Testis (tissue), 3 donors: Measurements from ENCODE around the gene RTN4RL1. TPM values are rescaled to one million over a fixed set of nuclear protein-coding genes. Genes with fewer than 3 reads are reported as not detected.
A peak's percentile ranks its signal among the peaks of the same experiment; 100 is the strongest.

Experiments
- DNase-seq: peaks from one replicate; pipeline ENCODE4 v3.0.0-alpha.2; 2019
- H3K27ac ChIP-seq, 2 donors: fragments of 200-600 bp; sonication (generic); one replicate each; pipeline ENCODE4 v1.5.1; 2019
- H3K27me3 ChIP-seq: fragments of 200-600 bp; sonication (generic); one replicate; pipeline ENCODE4 v1.5.1; 2019
- H3K36me3 ChIP-seq: fragments of 200-600 bp; sonication (generic); one replicate; pipeline ENCODE4 v1.5.1; 2017; ENCODE audit warnings: low read depth; ENCODE audit errors: missing control alignments
- H3K4me1 ChIP-seq: fragments of 200-600 bp; sonication (generic); one replicate; pipeline ENCODE4 v1.5.1; 2019
- H3K4me3 ChIP-seq, 2 donors: fragments of 200-600 bp; sonication (generic); one replicate each; pipeline ENCODE4 v1.5.1; 2017 to 2019
- H3K9me3 ChIP-seq: fragments of 200-600 bp; sonication (generic); one replicate; pipeline ENCODE4 v1.5.1; 2017
- POLR2A ChIP-seq: fragments of 450-650 bp; IDR thresholded peaks from one replicate; pipeline ENCODE4 v1.6.1; 2017; ENCODE audit warnings: antibody characterized with exemption, mild to moderate bottlenecking, moderate library complexity
- WGBS, 2 donors: methylation state at CpG; one replicate each; pipeline ENCODE4 v1.1.5; 2018; 5-methylcytosine and 5-hydroxymethylcytosine counted together
- intact Hi-C: fragments of 100-400 bp; cut with DNase I; formaldehyde crosslinking; loops from one replicate; pipeline ENCODE4 v1.15.1; 2023; ENCODE audit warnings: low total_unique reads
- polyA plus RNA-seq: library from polyadenylated mRNA; stranded (reverse); fragments of 350-450 nt; fragmentation: Illumina TruSeq; extraction: RNeasy Lipid Tissue Mini Kit (QIAGEN cat#74804); gene quantifications from one replicate; pipeline ENCODE4 v1.2.3, GENCODE V29; 2014; ENCODE audit warnings: low read depth, low replicate concordance; ENCODE audit not compliant: insufficient read depth
- total RNA-seq, 2 donors: library from RNA; depleted of rRNA; stranded (reverse); fragments of >200 nt; gene quantifications; one replicate each; pipeline ENCODE4 v1.2.3, GENCODE V29; 2016
- TF ChIP-seq, protein P1 (sequence below), 3 experiments: fragments of 450-650 bp in 2 of 3; fragments of 200-600 bp in 1 of 3; sonication (generic) in 1 of 3; IDR thresholded peaks; one replicate each; pipeline ENCODE4 v1.5.1; 2016 to 2019; ENCODE audit warnings: antibody characterized with exemption in 3 of 3, mild to moderate bottlenecking in 2 of 3, moderate library complexity in 1 of 3

The RTN4RL1 gene
- total and polyA plus RNA-seq, 3 donors from 2014 or later = 1.7 to 1.8 (median 1.8) TPM

DNA sequence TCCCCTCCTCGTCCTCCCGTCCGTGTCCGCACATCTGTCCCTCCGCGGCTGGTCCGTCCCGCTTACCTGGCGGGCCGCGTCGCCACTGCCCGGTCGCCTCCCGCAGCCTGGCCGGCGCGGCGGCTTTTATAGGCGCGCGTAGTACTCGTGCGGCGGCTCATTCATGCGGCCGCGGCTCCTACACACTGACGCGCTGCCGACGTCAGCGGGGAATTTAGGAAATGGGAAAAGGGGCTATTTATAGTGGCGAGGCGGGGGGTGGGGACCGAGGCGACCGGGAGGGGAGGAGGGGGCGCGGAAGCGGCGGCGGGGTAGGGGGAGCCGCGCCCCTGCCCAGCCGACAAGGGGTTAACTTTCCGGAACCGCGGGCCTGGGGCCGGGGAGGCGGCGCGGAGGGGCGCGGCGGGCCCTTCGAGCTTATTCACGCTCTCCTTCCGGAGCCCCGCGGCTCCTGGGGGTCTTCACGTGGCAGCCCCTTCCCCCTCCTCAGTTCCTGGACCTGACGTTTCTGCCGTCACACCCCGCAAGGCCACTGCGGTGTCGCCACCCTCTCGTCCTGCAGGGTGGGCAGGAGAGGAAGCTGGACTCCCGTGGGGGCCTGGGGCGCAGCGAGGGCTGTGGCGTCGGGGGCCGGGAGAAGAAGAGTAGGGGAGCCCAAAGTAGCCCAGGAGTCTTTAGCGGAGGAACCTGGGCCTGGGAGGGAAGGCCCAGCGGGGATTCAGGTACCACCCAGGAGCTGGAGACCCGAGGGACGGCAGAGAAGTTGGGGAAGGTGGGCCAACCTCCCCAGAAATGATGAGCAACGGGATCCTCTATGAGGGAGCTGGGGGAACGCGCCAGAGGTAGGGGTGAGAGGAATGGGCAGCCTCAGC, 26.2 kb upstream of the RTN4RL1 start:
- Histone ChIP-seq H3K27ac (peak overlapping the region; percentile 29 to 36), H3K4me3 (peak overlapping the region; percentile 59 to 75), H3K27me3 (no peaks in the 10 kb centered on the region), H3K4me1 (peaks cover 13% of the 10 kb centered on the region), H3K9me3 (no peaks in the 10 kb centered on the region), H3K36me3 (no peaks in the 10 kb centered on the region)
- intact Hi-C loops = loop anchor here (5.0 kb wide), 1 partner anchor 301 kb away; no protein-coding TSS in a partner anchor
- 11 to 27% methylated on average over 27 to 63 of the region's 81 CpGs for WGBS, 2 donors
- no peak for DNase-seq
- TF ChIP-seq, protein P1, sequence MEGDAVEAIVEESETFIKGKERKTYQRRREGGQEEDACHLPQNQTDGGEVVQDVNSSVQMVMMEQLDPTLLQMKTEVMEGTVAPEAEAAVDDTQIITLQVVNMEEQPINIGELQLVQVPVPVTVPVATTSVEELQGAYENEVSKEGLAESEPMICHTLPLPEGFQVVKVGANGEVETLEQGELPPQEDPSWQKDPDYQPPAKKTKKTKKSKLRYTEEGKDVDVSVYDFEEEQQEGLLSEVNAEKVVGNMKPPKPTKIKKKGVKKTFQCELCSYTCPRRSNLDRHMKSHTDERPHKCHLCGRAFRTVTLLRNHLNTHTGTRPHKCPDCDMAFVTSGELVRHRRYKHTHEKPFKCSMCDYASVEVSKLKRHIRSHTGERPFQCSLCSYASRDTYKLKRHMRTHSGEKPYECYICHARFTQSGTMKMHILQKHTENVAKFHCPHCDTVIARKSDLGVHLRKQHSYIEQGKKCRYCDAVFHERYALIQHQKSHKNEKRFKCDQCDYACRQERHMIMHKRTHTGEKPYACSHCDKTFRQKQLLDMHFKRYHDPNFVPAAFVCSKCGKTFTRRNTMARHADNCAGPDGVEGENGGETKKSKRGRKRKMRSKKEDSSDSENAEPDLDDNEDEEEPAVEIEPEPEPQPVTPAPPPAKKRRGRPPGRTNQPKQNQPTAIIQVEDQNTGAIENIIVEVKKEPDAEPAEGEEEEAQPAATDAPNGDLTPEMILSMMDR (IDR thresholded peaks at IDR 0.05) = no peak
- no peak for TF ChIP-seq POLR2A

- intact Hi-C loops = loop anchor here (5.0 kb wide), 1 partner anchor 302 kb away; no protein-coding TSS in a partner anchor
- Histone ChIP-seq H3K27me3 (no peaks in the 10 kb centered on the region), H3K36me3 (no peaks in the 10 kb centered on the region), H3K9me3 (no peaks in the 10 kb centered on the region), H3K27ac (peak overlapping the region; percentile 29 to 68), H3K4me1 (peaks cover 13% of the 10 kb centered on the region), H3K4me3 (peak overlapping the region; percentile 59 to 75)
- DNase-seq = peak; percentile 84
- WGBS, 2 donors = 0% methylated on average over 4 to 41 of the region's 88 CpGs
- TF ChIP-seq, protein P1 (IDR thresholded peaks at IDR 0.05) = no peak
- TF ChIP-seq POLR2A = no peak
Observed at GRCh38 chr17:2050300-2051060, 25.3 kb upstream of the RTN4RL1 start.

- Histone ChIP-seq H3K27ac (peak overlapping the region; percentile 50 to 74), H3K4me1 (peaks cover 13% of the 10 kb centered on the region), H3K9me3 (no peaks in the 10 kb centered on the region), H3K4me3 (peak overlapping the region; percentile 72 to 75), H3K36me3 (no peaks in the 10 kb centered on the region), H3K27me3 (no peaks in the 10 kb centered on the region)
- intact Hi-C loops = loop anchor here (5.0 kb wide), 1 partner anchor 303 kb away; no protein-coding TSS in a partner anchor
- WGBS, 2 donors = 2 to 4% methylated on average over 11 to 62 of the region's 104 CpGs
- no peak for TF ChIP-seq POLR2A
- TF ChIP-seq, protein P1 (IDR thresholded peaks at IDR 0.05) = no peak
- DNase-seq = peak; percentile 89
Observed at GRCh38 chr17:2049333-2050299, 24.5 kb upstream of the RTN4RL1 start.

- no peak for DNase-seq
- Histone ChIP-seq H3K9me3 (no peaks in the 10 kb centered on the region), H3K27ac (peak overlapping the region in 1 of 2 donors; percentile 74), H3K27me3 (no peaks in the 10 kb centered on the region), H3K4me1 (peaks cover 13% of the 10 kb centered on the region), H3K4me3 (peak overlapping the region; percentile 72 to 75), H3K36me3 (no peaks in the 10 kb centered on the region)
- 7 to 14% methylated on average over 9 of the region's 9 CpGs for whole genome bisulfite sequencing, 2 donors
- TF ChIP-seq, protein P1 (IDR thresholded peaks at IDR 0.05) = no peak
- TF ChIP-seq POLR2A = no peak
- intact Hi-C loops = no loop called here
Observed at GRCh38 chr17:2048805-2049204, 23.7 kb upstream of the RTN4RL1 start.
